ENCODE measurements around the gene GATB. TPM values are rescaled to one million over a fixed set of nuclear protein-coding genes. Genes with fewer than 3 reads are reported as not detected.

Gene GATB
- total RNA-seq, 4 donors from 2014 or later: 19.6 to 28.9 (median 23.8) TPM

- H3K4me1 ChIP-seq: no peaks in the 10 kb centered on the region
- TF ChIP-seq CTCF (IDR thresholded peaks at IDR 0.05) (no peak), POLR2A (IDR thresholded peaks at IDR 0.05) (no peak)
Observed at GRCh38 chr4:151665785-151666127, 95.1 kb downstream of the GATB start.

GRCh38 chr4:151665022-151665784, 95.6 kb downstream of the GATB start:
- Histone ChIP-seq H3K4me1 (no peaks in the 10 kb centered on the region), H3K27ac (no peak overlapping the region), H3K9me3 (no peaks in the 10 kb centered on the region), H3K36me3 (peaks cover 0 to 7% (median 0%) of the 10 kb centered on the region in 3 donors), H3K4me3 (no peak overlapping the region), H3K27me3 (no peaks in the 10 kb centered on the region)
- no peak for TF ChIP-seq POLR2A (IDR thresholded peaks at IDR 0.05)
- no peak for TF ChIP-seq CTCF (IDR thresholded peaks at IDR 0.05)
- no peak for DNase-seq

More at GRCh38 chr4:151665785-151666127, 95.1 kb downstream of the GATB start:
- H3K36me3 ChIP-seq: peaks cover 0 to 7% (median 0%) of the 10 kb centered on the region in 3 donors
- H3K4me3 ChIP-seq: no peak overlapping the region
- no peaks in the 10 kb centered on the region for H3K27me3 ChIP-seq
- no peak for DNase-seq
- H3K27ac ChIP-seq: no peak overlapping the region
- H3K9me3 ChIP-seq: no peaks in the 10 kb centered on the region

- Histone ChIP-seq H3K9me3 (no peaks in the 10 kb centered on the region), H3K4me3 (no peak overlapping the region), H3K4me1 (no peaks in the 10 kb centered on the region), H3K36me3 (peaks cover 0 to 7% (median 0%) of the 10 kb centered on the region in 3 donors), H3K27me3 (no peaks in the 10 kb centered on the region), H3K27ac (no peak overlapping the region)
- DNase-seq: no peak
- TF ChIP-seq POLR2A (IDR thresholded peaks at IDR 0.05): no peak
- no peak for TF ChIP-seq CTCF (IDR thresholded peaks at IDR 0.05)
Observed at GRCh38 chr4:151664289-151664688, 96.5 kb downstream of the GATB start.

GRCh38 chr4:151663109-151663508, 97.7 kb downstream of the GATB start:
- TF ChIP-seq POLR2A (IDR thresholded peaks at IDR 0.05) (no peak), CTCF (IDR thresholded peaks at IDR 0.05) (no peak)
- Histone ChIP-seq H3K36me3 (peaks cover 0 to 7% (median 0%) of the 10 kb centered on the region in 3 donors), H3K4me1 (no peaks in the 10 kb centered on the region), H3K9me3 (no peaks in the 10 kb centered on the region), H3K4me3 (no peak overlapping the region), H3K27ac (no peak overlapping the region), H3K27me3 (no peaks in the 10 kb centered on the region)
- DNase-seq: no peak

GRCh38 chr4:151661873-151662272, 98.9 kb downstream of the GATB start:
- no peak for DNase-seq
- TF ChIP-seq CTCF (IDR thresholded peaks at IDR 0.05) (no peak), POLR2A (IDR thresholded peaks at IDR 0.05) (no peak)

More at GRCh38 chr4:151661873-151662272, 98.9 kb downstream of the GATB start:
- no peaks in the 10 kb centered on the region for H3K27me3 ChIP-seq
- H3K4me3 ChIP-seq: no peak overlapping the region
- H3K36me3 ChIP-seq: peaks cover 0 to 16% (median 0%) of the 10 kb centered on the region in 3 donors
- H3K27ac ChIP-seq: no peak overlapping the region
- H3K4me1 ChIP-seq: no peaks in the 10 kb centered on the region
- no peaks in the 10 kb centered on the region for H3K9me3 ChIP-seq

All from Peyer's patch (tissue), 4 donors.